HepG2 (cell line): ENCODE data around the gene C2orf92. TPM values are rescaled to one million over a fixed set of nuclear protein-coding genes. Genes with fewer than 3 reads are reported as not detected.
A peak's percentile ranks its signal among the peaks of the same experiment; 100 is the strongest.

ENCODE experiments used
- AFF4 ChIP-seq: sonication (generic); formaldehyde crosslinking; IDR thresholded peaks from 2 replicates; pipeline ENCODE4 v1.4.0; 2020; ENCODE audit warnings: missing genetic modification reagents
- BHLHE40 ChIP-seq: IDR thresholded peaks from 2 replicates; pipeline ENCODE4 v1.6.1; 2011; ENCODE audit warnings: low read length, improper control_type of control experiment
- CREBL2 ChIP-seq: sonication (generic); formaldehyde crosslinking; IDR thresholded peaks from 2 replicates; pipeline ENCODE4 v1.8.1; 2023; ENCODE audit warnings: missing genetic modification reagents, mild to moderate bottlenecking, borderline replicate concordance
- HDAC2 ChIP-seq: sonication (generic); formaldehyde crosslinking; IDR thresholded peaks from 2 replicates; pipeline ENCODE4 v1.4.0; 2020; ENCODE audit warnings: missing genetic modification reagents
- MED13 ChIP-seq: sonication (generic); formaldehyde crosslinking; IDR thresholded peaks from 2 replicates; pipeline ENCODE4 v1.5.0; 2020; ENCODE audit warnings: missing genetic modification reagents
- MXI1 ChIP-seq: IDR thresholded peaks from 3 replicates; pipeline ENCODE4 v1.6.1; 2012; ENCODE audit warnings: low read depth, low read length, inconsistent platforms, borderline replicate concordance
- PAWR ChIP-seq: sonication (generic); formaldehyde crosslinking; IDR thresholded peaks from 2 replicates; pipeline ENCODE4 v1.4.0; 2020; ENCODE audit warnings: missing genetic modification reagents, mild to moderate bottlenecking, borderline replicate concordance
- RARG ChIP-seq: sonication (generic); formaldehyde crosslinking; IDR thresholded peaks from 2 replicates; pipeline ENCODE4 v1.4.0; 2020; ENCODE audit warnings: low read depth, mild to moderate bottlenecking, missing genetic modification reagents
- SAFB2 ChIP-seq: sonication (generic); formaldehyde crosslinking; IDR thresholded peaks from 2 replicates; pipeline ENCODE4 v1.5.1; 2020; ENCODE audit warnings: missing genetic modification reagents, low read depth, mild to moderate bottlenecking, borderline replicate concordance
- SMAD3 ChIP-seq: sonication (generic); formaldehyde crosslinking; IDR thresholded peaks from 2 replicates; pipeline ENCODE4 v1.4.0; 2020; ENCODE audit warnings: missing genetic modification reagents
- TCF7L2 ChIP-seq: IDR thresholded peaks from 2 replicates; pipeline ENCODE4 v1.6.1; 2011; ENCODE audit warnings: mild to moderate bottlenecking, low read depth, low read length, moderate library complexity
- ZNF335 ChIP-seq: sonication (generic); formaldehyde crosslinking; IDR thresholded peaks from 2 replicates; pipeline ENCODE4 v1.4.0; 2020; ENCODE audit warnings: missing genetic modification reagents
- ZNF567 ChIP-seq: sonication (generic); formaldehyde crosslinking; IDR thresholded peaks from 2 replicates; pipeline ENCODE4 v1.8.1; 2023; ENCODE audit warnings: mild to moderate bottlenecking, missing genetic modification reagents, borderline replicate concordance
- ZNF841 ChIP-seq: sonication (generic); formaldehyde crosslinking; IDR thresholded peaks from 2 replicates; pipeline ENCODE4 v1.8.1; 2023; ENCODE audit warnings: missing genetic modification reagents, borderline replicate concordance
- ZUFSP ChIP-seq: sonication (generic); formaldehyde crosslinking; IDR thresholded peaks from 2 replicates; pipeline ENCODE4 v1.9.0; 2021; ENCODE audit warnings: missing genetic modification reagents, mild to moderate bottlenecking, borderline replicate concordance
- polyA plus RNA-seq, 8 experiments: library from polyadenylated mRNA; depleted of rRNA in 3 of 8; stranded (reverse) in 7 of 8; unstranded in 1 of 8; fragments of >200 nt; fragmentation: Illumina TruSeq in 4 of 8; extraction: Trizol in 4 of 8; gene quantifications; 2 replicates each; pipeline versions ENCODE4 v1.2.1 to v1.2.3, GENCODE V29; 2011 to 2016; ENCODE audit warnings: low read depth in 4 of 8, missing spikeins in 1 of 8, mixed read lengths in 1 of 8; ENCODE audit not compliant: insufficient read depth in 1 of 8
- total RNA-seq, 5 experiments: library from RNA; depleted of rRNA; stranded (reverse); fragments of >200 nt; fragmentation: Illumina TruSeq; extraction: Trizol; gene quantifications; 2 replicates each; pipeline ENCODE4 v1.2.3, GENCODE V29; 2016; ENCODE audit warnings: low read depth in 1 of 5
- TF ChIP-seq, protein P1 (sequence below): sonication (generic); formaldehyde crosslinking; IDR thresholded peaks from 2 replicates; pipeline ENCODE4 v1.4.0; 2020; ENCODE audit warnings: missing genetic modification reagents, mild to moderate bottlenecking, borderline replicate concordance
- TF ChIP-seq, protein P2 (sequence below): sonication (generic); formaldehyde crosslinking; IDR thresholded peaks from 2 replicates; pipeline ENCODE4 v1.8.0; 2022; ENCODE audit warnings: mild to moderate bottlenecking, missing genetic modification reagents, moderate library complexity

The C2orf92 gene
- total and polyA plus RNA-seq, 2 of the 13 experiments (the other 11 are each of a cell fraction or from before 2014, with no cell fraction given), result 4.9 to 5.0 TPM

GRCh38 chr2:97645695-97646629 is 23.6 kb upstream of the C2orf92 start, which contains the start of gene COX5B (continued):
- TF ChIP-seq HDAC2 (CRISPR knock-in tag), result no peak
- no peak; the same call in 1 of the 2 replicates for TF ChIP-seq BHLHE40
- peak; percentile 36; the same call in 1 of the 2 replicates for TF ChIP-seq CREBL2
- TF ChIP-seq ZNF567 (CRISPR knock-in tag), result peak; percentile 95
- TF ChIP-seq PAWR, result 0 out of 2 replicates have a peak, but pooled peaks have one; percentile 89
- TF ChIP-seq AFF4 (CRISPR knock-in tag), result no peak; the same call in 1 of the 2 replicates
- peak; percentile 60; the same call in 1 of the 2 replicates for TF ChIP-seq ZNF335
- no peak for TF ChIP-seq ZNF841
- TF ChIP-seq, protein P1, sequence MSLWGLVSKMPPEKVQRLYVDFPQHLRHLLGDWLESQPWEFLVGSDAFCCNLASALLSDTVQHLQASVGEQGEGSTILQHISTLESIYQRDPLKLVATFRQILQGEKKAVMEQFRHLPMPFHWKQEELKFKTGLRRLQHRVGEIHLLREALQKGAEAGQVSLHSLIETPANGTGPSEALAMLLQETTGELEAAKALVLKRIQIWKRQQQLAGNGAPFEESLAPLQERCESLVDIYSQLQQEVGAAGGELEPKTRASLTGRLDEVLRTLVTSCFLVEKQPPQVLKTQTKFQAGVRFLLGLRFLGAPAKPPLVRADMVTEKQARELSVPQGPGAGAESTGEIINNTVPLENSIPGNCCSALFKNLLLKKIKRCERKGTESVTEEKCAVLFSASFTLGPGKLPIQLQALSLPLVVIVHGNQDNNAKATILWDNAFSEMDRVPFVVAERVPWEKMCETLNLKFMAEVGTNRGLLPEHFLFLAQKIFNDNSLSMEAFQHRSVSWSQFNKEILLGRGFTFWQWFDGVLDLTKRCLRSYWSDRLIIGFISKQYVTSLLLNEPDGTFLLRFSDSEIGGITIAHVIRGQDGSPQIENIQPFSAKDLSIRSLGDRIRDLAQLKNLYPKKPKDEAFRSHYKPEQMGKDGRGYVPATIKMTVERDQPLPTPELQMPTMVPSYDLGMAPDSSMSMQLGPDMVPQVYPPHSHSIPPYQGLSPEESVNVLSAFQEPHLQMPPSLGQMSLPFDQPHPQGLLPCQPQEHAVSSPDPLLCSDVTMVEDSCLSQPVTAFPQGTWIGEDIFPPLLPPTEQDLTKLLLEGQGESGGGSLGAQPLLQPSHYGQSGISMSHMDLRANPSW, result peak; percentile 61; the same call in 1 of the 2 replicates
- TF ChIP-seq, protein P2, sequence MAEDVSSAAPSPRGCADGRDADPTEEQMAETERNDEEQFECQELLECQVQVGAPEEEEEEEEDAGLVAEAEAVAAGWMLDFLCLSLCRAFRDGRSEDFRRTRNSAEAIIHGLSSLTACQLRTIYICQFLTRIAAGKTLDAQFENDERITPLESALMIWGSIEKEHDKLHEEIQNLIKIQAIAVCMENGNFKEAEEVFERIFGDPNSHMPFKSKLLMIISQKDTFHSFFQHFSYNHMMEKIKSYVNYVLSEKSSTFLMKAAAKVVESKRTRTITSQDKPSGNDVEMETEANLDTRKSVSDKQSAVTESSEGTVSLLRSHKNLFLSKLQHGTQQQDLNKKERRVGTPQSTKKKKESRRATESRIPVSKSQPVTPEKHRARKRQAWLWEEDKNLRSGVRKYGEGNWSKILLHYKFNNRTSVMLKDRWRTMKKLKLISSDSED (CRISPR knock-in tag), result no peak
- TF ChIP-seq SMAD3 (CRISPR knock-in tag), result peak; percentile 69
- peak; percentile 91 for TF ChIP-seq MED13
- peak; percentile 84; the same call in 2 of the 3 replicates for TF ChIP-seq MXI1
- 0 out of 2 replicates have a peak, but pooled peaks have one; percentile 39 for TF ChIP-seq SAFB2 (CRISPR knock-in tag)
- no peak for TF ChIP-seq TCF7L2
- TF ChIP-seq RARG (CRISPR knock-in tag), result no peak
- no peak for TF ChIP-seq ZUFSP (CRISPR knock-in tag)
